NCI-H1694 treated with DMSO at 0.1 percent for 48 hours (cell line): ENCODE results near the gene FBXL17.

ENCODE experiments used
- DNase-seq: peaks from one replicate; lab custom pipeline; 2025; lab: John Stamatoyannopoulos, UW

Gene FBXL17

GRCh38 chr5:107858324-107858723 lies 523.6 kb downstream of the FBXL17 start:
- no peak for DNase-seq

- DNase-seq, result no peak
These were observed 524.1 kb downstream of the FBXL17 start for GRCh38 chr5:107857785-107858184.

GRCh38 chr5:107855171-107855570 lies 526.7 kb downstream of the FBXL17 start:
- DNase-seq, result no peak

GRCh38 chr5:107853696-107854095 lies 528.2 kb downstream of the FBXL17 start:
- DNase-seq, result no peak

GRCh38 chr5:107853031-107853430 lies 528.9 kb downstream of the FBXL17 start:
- DNase-seq, result no peak

- DNase-seq, result no peak
These were observed 532.8 kb downstream of the FBXL17 start for GRCh38 chr5:107849118-107849517.

- no peak for DNase-seq
These were observed 541.3 kb downstream of the FBXL17 start for GRCh38 chr5:107840592-107840991.

GRCh38 chr5:107840161-107840560 lies 541.7 kb downstream of the FBXL17 start:
- no peak for DNase-seq

- no peak for DNase-seq
These were observed 546.8 kb downstream of the FBXL17 start for GRCh38 chr5:107835096-107835495.

GRCh38 chr5:107832746-107833145 lies 549.2 kb downstream of the FBXL17 start:
- DNase-seq, result no peak

GRCh38 chr5:107831612-107832395 lies 550.1 kb downstream of the FBXL17 start:
- DNase-seq, result no peak

- DNase-seq, result no peak
These were observed 551.1 kb downstream of the FBXL17 start for GRCh38 chr5:107830750-107831149.

- no peak for DNase-seq
These were observed 555.4 kb downstream of the FBXL17 start for GRCh38 chr5:107826311-107827000.

GRCh38 chr5:107824821-107825220 lies 557.1 kb downstream of the FBXL17 start:
- no peak for DNase-seq

GRCh38 chr5:107821288-107821687 lies 560.6 kb downstream of the FBXL17 start:
- DNase-seq, result no peak

- DNase-seq, result no peak
These were observed 561.5 kb downstream of the FBXL17 start for GRCh38 chr5:107820429-107820828.

- no peak for DNase-seq
These were observed 563.9 kb downstream of the FBXL17 start for GRCh38 chr5:107817951-107818350.

- no peak for DNase-seq
These were observed 564.5 kb downstream of the FBXL17 start for GRCh38 chr5:107817436-107817835.

- no peak for DNase-seq
These were observed 566.8 kb downstream of the FBXL17 start for GRCh38 chr5:107815109-107815508.

- DNase-seq, result no peak
These were observed 567.6 kb downstream of the FBXL17 start for GRCh38 chr5:107814183-107814827.

- DNase-seq, result no peak
These were observed 568.3 kb downstream of the FBXL17 start for GRCh38 chr5:107813559-107813958.

- no peak for DNase-seq
These were observed 569.2 kb downstream of the FBXL17 start for GRCh38 chr5:107812570-107813141.
